Testis (tissue), 2 donors: ENCODE results near the gene LIPT1.

Experiments used
- POLR2A ChIP-seq: fragments of 450-650 bp; IDR thresholded peaks from one replicate; pipeline ENCODE4 v1.6.1; 2017; ENCODE audit warnings: antibody characterized with exemption, mild to moderate bottlenecking, moderate library complexity
- TF ChIP-seq, protein P1 (sequence below), 3 experiments: fragments of 450-650 bp in 2 of 3; fragments of 200-600 bp in 1 of 3; sonication (generic) in 1 of 3; IDR thresholded peaks; one replicate each; pipeline ENCODE4 v1.5.1; 2016 to 2019; ENCODE audit warnings: antibody characterized with exemption in 3 of 3, mild to moderate bottlenecking in 2 of 3, moderate library complexity in 1 of 3

DNA sequence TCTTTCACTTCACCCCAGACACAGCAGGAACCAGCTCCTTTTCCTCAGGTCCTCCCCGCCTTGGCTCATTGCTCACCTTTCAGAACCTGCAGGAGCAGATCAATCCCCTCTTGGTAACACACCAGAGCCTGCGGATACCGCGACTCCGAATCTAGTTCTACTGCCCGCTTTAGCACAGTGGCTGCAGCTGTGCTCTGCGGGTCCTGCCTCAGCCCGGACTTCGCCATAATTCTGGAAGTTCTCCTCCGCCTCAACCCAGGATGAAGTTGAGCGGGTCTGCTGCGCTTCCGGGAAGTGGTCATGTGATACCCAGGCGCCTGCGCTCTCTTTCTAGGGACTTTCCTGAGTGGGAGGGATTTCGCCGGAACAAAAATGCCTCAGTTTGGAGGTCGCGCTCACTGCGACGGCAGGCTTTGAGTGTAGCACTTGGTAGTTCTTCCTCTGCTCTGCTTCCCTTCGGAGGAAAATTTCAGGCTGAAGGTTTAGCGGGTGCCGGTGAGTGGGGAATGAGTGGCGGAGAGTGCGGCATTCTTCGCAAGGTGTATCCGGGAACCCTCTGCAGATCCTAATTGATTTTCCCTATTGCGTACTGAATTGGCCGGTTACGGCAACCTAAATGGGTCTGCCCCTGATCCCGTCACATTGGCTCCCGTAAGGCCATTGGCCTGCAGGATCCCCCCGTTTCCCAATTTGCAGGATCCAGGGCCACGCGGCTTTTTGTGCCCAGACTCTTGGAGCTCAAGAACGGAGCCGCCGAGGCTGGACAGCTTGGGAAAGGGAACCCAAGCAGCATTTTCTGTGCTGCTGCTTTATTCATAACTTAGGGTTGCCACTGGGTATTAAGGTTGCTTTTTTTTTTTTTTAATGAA, 26.2 kb downstream of the LIPT1 start, which contains the start of the genes MITD1 and MRPL30:
- no peak for TF ChIP-seq POLR2A
- TF ChIP-seq, protein P1, sequence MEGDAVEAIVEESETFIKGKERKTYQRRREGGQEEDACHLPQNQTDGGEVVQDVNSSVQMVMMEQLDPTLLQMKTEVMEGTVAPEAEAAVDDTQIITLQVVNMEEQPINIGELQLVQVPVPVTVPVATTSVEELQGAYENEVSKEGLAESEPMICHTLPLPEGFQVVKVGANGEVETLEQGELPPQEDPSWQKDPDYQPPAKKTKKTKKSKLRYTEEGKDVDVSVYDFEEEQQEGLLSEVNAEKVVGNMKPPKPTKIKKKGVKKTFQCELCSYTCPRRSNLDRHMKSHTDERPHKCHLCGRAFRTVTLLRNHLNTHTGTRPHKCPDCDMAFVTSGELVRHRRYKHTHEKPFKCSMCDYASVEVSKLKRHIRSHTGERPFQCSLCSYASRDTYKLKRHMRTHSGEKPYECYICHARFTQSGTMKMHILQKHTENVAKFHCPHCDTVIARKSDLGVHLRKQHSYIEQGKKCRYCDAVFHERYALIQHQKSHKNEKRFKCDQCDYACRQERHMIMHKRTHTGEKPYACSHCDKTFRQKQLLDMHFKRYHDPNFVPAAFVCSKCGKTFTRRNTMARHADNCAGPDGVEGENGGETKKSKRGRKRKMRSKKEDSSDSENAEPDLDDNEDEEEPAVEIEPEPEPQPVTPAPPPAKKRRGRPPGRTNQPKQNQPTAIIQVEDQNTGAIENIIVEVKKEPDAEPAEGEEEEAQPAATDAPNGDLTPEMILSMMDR (IDR thresholded peaks at IDR 0.05): peak in 1 of 3 experiments; percentile 5
